Activated T-helper 17 cell treated with anti-CD3 and anti-CD28 coated beads, Interleukin-2, amount 50 U/mL, for 72 hours (primary cell): ENCODE results near the gene IGFBP7. TPM values are rescaled to one million over a fixed set of nuclear protein-coding genes. Genes with fewer than 3 reads are reported as not detected.

Source experiments
- ATAC-seq: fragments of 150-1000 bp; cut with Tn5 transposase; replicated peaks from 2 replicates; pipeline ENCODE4 v1.10.0; 2021; ENCODE audit warnings: mild to moderate bottlenecking, moderate library complexity
- H3K27ac Mint-ChIP-seq: one replicate; pipeline ENCODE4 v1.8.0; 2022; ENCODE audit warnings: mixed read lengths
- H3K27me3 Mint-ChIP-seq: one replicate; pipeline ENCODE4 v1.8.0; 2022; ENCODE audit warnings: mixed read lengths
- H3K36me3 Mint-ChIP-seq: one replicate; pipeline ENCODE4 v1.8.0; 2022; ENCODE audit warnings: low read depth, mild to moderate bottlenecking, mixed read lengths
- H3K4me1 Mint-ChIP-seq: one replicate; pipeline ENCODE4 v1.8.0; 2022; ENCODE audit warnings: mixed read lengths
- H3K4me3 Mint-ChIP-seq: one replicate; pipeline ENCODE4 v1.8.0; 2022; ENCODE audit warnings: mild to moderate bottlenecking, mixed read lengths
- H3K9me3 Mint-ChIP-seq: one replicate; pipeline ENCODE4 v1.8.0; 2022; ENCODE audit warnings: mixed read lengths
- total RNA-seq, 2 donors: library from RNA; stranded (reverse); gene quantifications; one replicate each; pipeline ENCODE4 v1.2.3, GENCODE V29; 2022

The IGFBP7 gene
- total RNA-seq, 2 donors from 2014 or later: not detected

DNA sequence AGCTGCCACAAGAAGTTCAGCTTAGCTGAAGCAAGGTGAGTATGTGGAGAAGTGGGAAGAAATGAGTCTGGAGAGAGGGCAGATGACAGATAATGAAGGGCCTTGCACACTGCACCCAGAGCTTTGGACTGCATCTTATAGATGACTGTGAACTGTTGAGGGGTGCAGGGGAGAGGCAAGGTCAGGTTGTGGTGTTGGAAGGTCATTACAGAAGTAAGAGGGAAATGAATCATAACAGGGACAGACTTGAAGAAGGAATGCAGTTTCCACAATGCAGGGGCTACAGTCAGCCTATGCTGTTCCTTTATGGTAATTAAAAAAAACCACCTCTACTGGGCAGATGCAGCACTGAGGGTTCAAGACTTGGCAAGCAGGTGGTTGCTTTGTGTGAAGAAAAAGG is 4.8 kb upstream of the IGFBP7 start:
- no peak for ATAC-seq
- Mint-ChIP-seq H3K4me1 (peaks cover 9% of the 10 kb centered on the region), H3K4me3 (no peak overlapping the region), H3K27ac (no peak overlapping the region), H3K27me3 (peaks cover 54% of the 10 kb centered on the region), H3K9me3 (no peaks in the 10 kb centered on the region), H3K36me3 (peaks cover 5% of the 10 kb centered on the region)

DNA sequence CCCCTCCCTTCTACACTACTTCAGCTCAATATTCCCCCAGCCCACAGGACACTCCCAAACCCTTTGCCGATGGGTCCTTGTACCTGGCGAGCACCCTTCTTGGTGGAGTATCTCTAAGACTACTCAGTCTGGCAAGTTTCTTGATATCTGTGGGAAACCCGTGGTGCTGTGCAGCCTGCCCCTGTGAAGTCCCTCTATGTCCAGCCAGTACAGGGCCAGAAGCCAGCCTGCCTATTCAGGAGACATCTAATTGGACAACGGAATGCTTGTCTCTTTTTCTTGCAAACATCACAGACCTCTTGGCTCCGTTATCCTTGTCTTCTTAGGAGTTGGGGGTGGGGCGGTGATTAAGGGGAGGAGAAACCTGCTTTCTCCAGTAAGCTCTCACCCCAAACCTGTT is 3.7 kb upstream of the IGFBP7 start:
- Mint-ChIP-seq H3K36me3 (peaks cover 5% of the 10 kb centered on the region), H3K4me1 (peaks cover 9% of the 10 kb centered on the region), H3K27ac (no peak overlapping the region), H3K9me3 (no peaks in the 10 kb centered on the region), H3K27me3 (peaks cover 50% of the 10 kb centered on the region), H3K4me3 (no peak overlapping the region)
- no peak for ATAC-seq

DNA sequence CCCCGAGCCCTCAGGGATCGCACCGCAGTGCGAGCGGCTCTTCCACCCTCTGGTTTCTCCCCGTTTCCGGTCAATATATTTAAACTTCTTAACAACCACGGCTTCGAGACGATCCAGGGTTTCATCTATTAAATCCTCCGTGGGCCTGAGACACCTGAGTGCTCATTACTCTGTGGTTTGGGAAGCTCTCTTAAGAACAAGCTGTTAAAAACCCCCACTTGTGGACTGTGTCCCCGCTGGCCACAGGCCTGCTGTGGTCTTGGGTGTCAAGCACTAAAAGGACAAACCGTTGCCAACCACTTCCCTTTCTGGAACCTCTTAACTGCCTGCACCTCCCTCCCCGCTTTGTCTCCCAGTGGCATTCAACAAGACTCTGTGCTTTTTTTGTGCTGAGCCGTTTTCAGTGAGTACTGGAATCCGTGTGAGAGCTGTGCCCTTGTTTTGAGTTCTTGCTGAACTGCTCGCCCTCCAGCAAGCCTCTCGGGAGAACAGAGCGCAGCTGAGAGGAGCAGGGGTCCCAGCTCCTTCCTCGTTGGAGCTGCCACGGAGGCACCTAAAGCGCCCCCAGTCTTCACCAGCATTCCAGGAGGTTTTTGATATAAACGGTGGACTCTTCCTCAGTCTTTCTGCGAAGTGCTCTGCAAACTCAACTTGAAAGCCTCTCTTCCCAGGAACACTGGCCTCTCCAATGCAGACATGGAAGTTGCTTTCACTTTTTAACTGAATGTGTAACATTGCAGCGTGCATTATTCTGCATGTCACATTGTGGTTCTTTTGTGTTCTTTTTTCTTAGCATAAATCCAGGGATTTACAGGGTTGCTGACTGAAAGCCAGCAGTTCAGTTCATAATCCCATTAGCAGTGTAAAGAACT is 691 bp upstream of the IGFBP7 start:
- peaks cover 9% of the 10 kb centered on the region for H3K4me1 Mint-ChIP-seq
- H3K4me3 Mint-ChIP-seq: peak overlapping the region; percentile 81
- no peak overlapping the region for H3K27ac Mint-ChIP-seq
- peaks cover 67% of the 10 kb centered on the region for H3K27me3 Mint-ChIP-seq
- peak; percentile 34 for ATAC-seq
- peaks cover 5% of the 10 kb centered on the region for H3K36me3 Mint-ChIP-seq
- no peaks in the 10 kb centered on the region for H3K9me3 Mint-ChIP-seq

DNA sequence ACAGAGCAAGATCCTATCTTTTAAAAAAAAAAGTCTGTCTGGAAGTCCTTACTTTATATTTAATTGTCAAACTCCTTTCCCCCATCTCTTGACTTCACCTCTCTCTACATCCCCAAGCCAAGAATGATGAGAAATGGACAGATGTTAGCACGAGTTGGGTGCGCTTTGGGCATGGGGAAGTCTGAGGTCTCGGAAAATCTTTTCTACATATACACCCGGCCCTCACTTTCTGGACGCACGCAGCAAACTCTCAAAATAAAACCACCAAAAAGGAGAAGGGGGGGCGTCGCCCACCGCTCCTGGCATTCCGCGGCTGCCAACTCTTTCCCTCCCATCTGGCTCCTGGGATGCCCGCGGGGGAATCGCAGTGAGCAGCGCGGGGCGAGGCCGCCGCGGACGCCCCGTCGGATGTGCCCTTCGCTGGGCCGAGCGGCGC is 756 bp downstream of the IGFBP7 start:
- Mint-ChIP-seq H3K9me3 (no peaks in the 10 kb centered on the region), H3K27me3 (peaks cover 65% of the 10 kb centered on the region), H3K4me1 (peaks cover 9% of the 10 kb centered on the region), H3K27ac (no peak overlapping the region), H3K4me3 (peak overlapping the region; percentile 10), H3K36me3 (peaks cover 5% of the 10 kb centered on the region)
- ATAC-seq: no peak

DNA sequence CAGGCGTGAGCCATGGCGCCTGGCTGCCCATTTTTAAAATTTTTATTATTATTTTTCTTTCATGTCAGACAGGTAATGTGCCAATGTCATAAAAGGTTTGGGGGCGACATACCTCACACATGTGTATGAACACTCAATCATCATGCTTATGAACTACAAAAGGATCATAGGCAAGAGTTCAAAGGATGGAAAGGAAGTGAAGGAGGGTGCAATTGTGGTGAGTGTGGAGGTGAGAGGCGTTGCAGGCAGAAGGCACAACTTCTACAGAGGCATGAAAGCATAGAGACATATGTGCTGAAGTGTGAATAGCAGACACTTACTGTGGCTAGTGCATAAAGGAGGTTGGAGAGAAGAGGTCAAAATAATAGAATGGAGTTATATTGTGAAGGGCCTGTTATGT is 4.0 kb downstream of the IGFBP7 start:
- H3K27ac Mint-ChIP-seq: no peak overlapping the region
- H3K36me3 Mint-ChIP-seq: peaks cover 5% of the 10 kb centered on the region
- peaks cover 7% of the 10 kb centered on the region for H3K4me1 Mint-ChIP-seq
- H3K4me3 Mint-ChIP-seq: no peak overlapping the region
- peaks cover 44% of the 10 kb centered on the region for H3K27me3 Mint-ChIP-seq
- ATAC-seq: no peak
- no peaks in the 10 kb centered on the region for H3K9me3 Mint-ChIP-seq

DNA sequence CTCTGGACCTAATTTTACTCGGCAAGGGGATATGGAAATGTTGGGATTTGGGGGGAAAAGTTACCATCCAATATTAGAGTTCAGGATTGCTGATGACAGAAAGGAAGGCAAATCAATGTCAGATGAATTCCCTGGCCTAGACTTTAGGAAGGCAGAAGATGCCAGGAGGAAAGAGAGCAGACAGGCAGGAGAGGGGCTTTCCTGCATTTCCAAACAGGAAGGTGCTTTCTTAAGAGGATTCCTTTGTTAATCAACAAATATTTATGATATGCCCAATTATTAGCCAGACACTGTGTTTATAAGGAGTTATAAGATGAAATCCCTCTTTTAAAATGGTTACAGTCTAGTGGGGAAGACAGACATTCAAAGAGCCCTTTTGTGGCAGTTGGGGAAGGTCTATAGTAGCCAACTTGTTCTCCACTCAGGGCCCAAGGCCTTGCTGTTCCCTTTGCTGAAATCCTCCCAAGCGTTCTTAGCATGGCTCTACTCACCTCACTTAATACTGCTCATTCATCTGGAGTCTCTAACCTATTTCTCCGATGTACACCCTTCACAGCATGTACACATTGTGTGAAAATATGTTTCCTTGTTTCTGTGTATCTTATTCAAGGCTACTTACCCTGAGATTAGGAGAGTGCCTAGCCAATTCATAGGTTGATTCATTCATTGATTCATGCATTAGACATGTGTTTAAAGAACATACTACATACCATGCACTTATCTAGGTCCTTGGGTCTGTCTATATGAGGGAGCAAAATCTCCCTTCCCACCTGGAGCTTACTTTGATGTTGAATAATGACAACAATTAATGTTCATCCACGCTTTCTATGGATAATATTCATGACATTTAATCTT is 5.3 kb downstream of the IGFBP7 start:
- H3K36me3 Mint-ChIP-seq: no peaks in the 10 kb centered on the region
- no peak overlapping the region for H3K4me3 Mint-ChIP-seq
- peaks cover 36% of the 10 kb centered on the region for H3K27me3 Mint-ChIP-seq
- no peaks in the 10 kb centered on the region for H3K4me1 Mint-ChIP-seq
- H3K9me3 Mint-ChIP-seq: no peaks in the 10 kb centered on the region
- ATAC-seq: no peak
- no peak overlapping the region for H3K27ac Mint-ChIP-seq

DNA sequence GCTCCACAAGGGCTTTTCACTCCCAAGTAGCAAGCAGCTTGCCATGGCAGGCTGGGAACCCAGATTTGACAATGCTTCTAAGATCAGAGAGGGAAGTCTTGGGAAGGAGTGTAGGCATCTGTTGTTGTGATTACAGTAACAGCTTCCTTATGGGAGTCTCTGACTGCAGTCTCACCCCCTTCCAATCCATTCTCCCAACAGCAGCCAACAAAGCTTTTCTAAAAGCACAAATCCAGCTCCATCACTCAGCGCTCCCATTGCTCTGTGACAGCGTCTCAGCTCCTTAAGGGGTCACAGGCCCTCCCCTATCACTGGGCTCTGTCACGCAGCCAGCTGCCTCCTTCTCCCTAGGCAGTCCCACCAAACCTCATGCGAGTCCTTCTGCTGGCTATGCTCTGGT is 7.1 kb downstream of the IGFBP7 start:
- Mint-ChIP-seq H3K27ac (no peak overlapping the region), H3K9me3 (no peaks in the 10 kb centered on the region), H3K4me1 (no peaks in the 10 kb centered on the region), H3K4me3 (no peak overlapping the region), H3K36me3 (no peaks in the 10 kb centered on the region), H3K27me3 (peaks cover 24% of the 10 kb centered on the region)
- ATAC-seq: no peak

DNA sequence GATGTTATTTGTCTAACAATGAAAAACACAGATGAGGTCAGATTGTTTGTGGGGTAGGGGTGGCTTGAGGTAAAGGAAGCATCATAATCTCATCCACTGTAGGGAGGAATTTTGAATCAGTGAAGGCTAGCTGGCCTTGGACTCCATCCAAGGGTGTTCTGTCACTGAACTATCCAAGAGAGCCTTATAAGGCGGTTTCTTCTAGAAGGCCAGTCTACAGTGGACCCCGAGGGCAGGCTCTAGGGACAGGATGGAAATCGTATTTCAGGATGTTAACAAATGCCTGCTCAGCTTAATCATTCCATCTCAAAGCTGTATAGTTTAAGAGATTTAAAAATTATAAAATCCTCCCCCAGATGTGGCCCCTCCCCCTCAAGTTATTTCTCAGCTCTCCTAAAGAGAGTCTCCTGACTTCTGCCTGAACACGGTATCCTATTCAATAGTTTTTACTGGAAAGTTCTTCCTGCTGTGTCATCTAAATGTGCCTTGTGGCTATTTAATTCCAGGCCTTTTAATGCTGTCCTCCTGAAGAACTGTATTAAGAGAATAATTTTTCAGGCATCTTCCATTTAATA is 8.0 kb downstream of the IGFBP7 start:
- ATAC-seq: no peak
- H3K27me3 Mint-ChIP-seq: peaks cover 15% of the 10 kb centered on the region
- no peak overlapping the region for H3K27ac Mint-ChIP-seq
- H3K36me3 Mint-ChIP-seq: no peaks in the 10 kb centered on the region
- no peaks in the 10 kb centered on the region for H3K4me1 Mint-ChIP-seq
- H3K9me3 Mint-ChIP-seq: no peaks in the 10 kb centered on the region
- H3K4me3 Mint-ChIP-seq: no peak overlapping the region

DNA sequence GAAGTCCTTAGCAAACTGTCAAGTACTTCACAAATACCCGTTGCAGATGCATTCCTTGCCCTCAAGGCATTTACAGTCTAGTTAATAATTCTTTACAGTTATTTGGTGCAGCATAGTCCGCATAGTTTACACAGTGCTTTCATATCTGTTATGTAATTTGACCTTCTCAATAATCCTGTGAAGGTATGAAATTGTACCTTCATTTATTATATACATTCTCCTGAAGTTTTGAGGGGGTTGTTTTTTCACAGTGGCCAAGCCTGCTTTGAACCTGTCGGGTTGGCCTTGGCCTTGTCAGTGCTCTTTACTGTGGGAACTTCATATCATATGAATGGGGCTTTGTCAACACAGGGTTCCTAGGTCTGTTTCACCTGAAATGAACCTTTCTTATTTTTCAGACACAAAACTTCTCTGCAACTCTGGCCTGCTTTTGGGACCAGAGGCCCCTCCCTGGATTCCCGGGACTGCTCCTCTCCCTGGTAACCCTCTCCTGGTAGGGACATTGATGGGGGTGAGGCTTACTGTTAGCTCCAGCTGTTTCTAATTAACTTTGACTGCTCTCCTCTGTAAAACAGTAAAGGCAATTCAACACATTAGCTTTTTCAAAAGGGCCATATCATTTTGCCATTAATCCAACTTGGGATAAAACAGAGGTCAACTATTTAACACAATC is 9.1 kb downstream of the IGFBP7 start:
- Mint-ChIP-seq H3K9me3 (no peaks in the 10 kb centered on the region), H3K27me3 (peaks cover 13% of the 10 kb centered on the region), H3K4me1 (no peaks in the 10 kb centered on the region), H3K4me3 (no peak overlapping the region), H3K27ac (no peak overlapping the region), H3K36me3 (no peaks in the 10 kb centered on the region)
- ATAC-seq: no peak

DNA sequence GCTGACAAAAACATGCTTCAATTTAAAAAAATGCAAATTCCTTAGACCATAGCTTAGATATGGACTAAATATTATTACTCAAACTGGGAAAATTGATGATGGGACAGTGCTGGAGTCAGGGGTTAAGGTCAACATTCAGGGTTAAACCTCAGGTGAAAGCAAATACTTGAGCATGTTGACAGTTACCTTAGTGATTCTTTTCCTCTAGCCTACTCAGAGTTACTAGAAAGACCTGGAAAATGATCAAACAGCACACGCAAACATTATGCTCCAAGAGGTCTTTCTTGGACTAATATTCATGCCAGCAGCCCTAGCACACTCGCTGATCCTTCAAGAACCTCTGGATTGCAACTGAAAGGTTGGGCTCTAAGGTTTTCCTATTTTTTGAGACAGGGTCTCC is 10.8 kb downstream of the IGFBP7 start:
- Mint-ChIP-seq H3K27ac (no peak overlapping the region), H3K4me1 (no peaks in the 10 kb centered on the region), H3K9me3 (no peaks in the 10 kb centered on the region), H3K27me3 (peaks cover 8% of the 10 kb centered on the region), H3K4me3 (no peak overlapping the region), H3K36me3 (no peaks in the 10 kb centered on the region)
- no peak for ATAC-seq

DNA sequence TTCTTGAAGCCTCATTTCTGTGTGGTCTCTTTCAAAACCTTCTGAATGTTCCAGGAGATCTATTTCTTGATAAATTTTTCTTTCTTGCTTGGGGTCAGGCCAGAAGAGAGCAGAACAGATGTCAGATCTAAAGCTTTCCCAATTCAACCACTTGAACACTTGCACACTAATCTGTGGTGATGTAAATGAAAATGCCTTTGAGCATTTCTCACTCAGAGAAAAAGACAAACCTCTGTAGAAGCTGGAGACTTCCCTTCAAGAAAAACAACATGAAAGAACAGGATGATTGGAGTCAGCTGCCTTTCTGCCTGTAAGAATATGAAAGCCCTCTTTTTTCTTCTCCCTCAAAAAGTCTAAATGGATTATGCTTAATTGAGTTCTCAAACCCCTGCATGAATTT is 11.2 kb downstream of the IGFBP7 start:
- Mint-ChIP-seq H3K9me3 (no peaks in the 10 kb centered on the region), H3K36me3 (no peaks in the 10 kb centered on the region), H3K4me3 (no peak overlapping the region), H3K4me1 (no peaks in the 10 kb centered on the region), H3K27me3 (peaks cover 10% of the 10 kb centered on the region), H3K27ac (no peak overlapping the region)
- ATAC-seq: no peak

DNA sequence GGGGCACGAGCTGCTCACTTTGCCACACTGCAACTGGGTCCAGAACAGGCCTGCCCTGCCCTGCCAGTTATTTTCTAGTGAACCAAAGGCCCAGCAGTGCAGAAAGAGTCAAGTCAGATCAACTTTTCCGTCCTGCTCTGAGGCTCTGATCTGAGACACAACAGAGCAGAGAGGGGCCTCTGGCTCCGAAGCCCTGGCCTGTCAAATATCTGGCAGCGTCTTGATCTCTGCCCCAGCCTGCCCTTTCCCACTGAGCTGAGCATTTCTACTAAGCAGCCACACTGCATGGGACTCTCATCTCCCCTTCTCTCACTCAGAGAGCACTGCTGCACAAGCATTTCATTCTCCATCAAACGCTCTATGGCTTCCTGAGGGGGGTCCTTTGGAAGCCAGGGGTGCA is 11.8 kb downstream of the IGFBP7 start:
- no peaks in the 10 kb centered on the region for H3K9me3 Mint-ChIP-seq
- no peaks in the 10 kb centered on the region for H3K4me1 Mint-ChIP-seq
- H3K27ac Mint-ChIP-seq: no peak overlapping the region
- no peaks in the 10 kb centered on the region for H3K36me3 Mint-ChIP-seq
- no peak overlapping the region for H3K4me3 Mint-ChIP-seq
- peaks cover 13% of the 10 kb centered on the region for H3K27me3 Mint-ChIP-seq
- ATAC-seq: no peak

DNA sequence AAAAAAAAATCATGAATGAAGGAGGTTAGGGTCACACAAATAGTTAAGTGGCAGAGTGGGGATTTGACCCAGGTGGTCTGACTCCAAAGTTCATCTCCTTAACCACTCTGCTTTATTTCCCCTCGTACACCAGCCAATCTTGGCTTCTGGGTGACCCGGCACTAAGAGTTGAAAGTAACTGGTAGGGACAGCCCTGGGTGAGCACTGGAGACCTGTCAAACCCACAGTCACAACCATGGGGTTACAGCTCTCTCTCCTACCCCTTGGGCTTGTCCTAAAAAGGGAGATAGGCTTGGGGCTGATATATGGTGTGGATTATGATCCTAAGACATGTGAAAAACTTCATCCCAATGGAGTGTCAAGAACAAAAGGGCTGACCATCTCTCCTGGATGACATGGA is 12.5 kb downstream of the IGFBP7 start:
- H3K4me3 Mint-ChIP-seq: no peak overlapping the region
- no peak overlapping the region for H3K27ac Mint-ChIP-seq
- H3K36me3 Mint-ChIP-seq: no peaks in the 10 kb centered on the region
- no peaks in the 10 kb centered on the region for H3K9me3 Mint-ChIP-seq
- H3K4me1 Mint-ChIP-seq: no peaks in the 10 kb centered on the region
- ATAC-seq: no peak
- peaks cover 13% of the 10 kb centered on the region for H3K27me3 Mint-ChIP-seq

DNA sequence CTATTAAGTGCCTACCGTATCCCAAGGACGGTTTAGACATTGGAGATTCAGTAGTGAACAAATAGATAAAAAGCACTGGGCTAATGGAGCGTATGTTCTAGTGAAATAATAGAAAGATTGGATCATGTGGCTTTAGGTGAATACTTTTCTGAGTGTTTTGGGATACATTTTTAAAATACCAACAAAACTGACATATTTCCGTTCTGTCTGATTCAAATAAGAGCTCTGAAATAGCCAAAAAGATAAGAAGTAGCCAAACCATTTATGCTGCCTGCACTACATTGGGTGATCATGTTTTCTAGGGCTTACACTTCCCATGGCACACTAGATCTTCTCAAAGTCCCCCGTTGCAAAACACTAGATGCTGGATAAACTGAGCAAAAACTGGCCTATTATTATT is 14.2 kb downstream of the IGFBP7 start:
- Mint-ChIP-seq H3K27me3 (peaks cover 17% of the 10 kb centered on the region), H3K27ac (no peak overlapping the region), H3K4me3 (no peak overlapping the region), H3K4me1 (no peaks in the 10 kb centered on the region), H3K9me3 (no peaks in the 10 kb centered on the region), H3K36me3 (no peaks in the 10 kb centered on the region)
- ATAC-seq: no peak
